Ovary (tissue), 3 donors: ENCODE data around the gene ST8SIA6.

Experiments used
- CTCF ChIP-seq, 3 donors: fragments of 450-650 bp in 2 of 3; fragments of 200-600 bp in 1 of 3; IDR thresholded peaks; one replicate each; pipeline versions ENCODE4 v1.5.1 to v1.8.0; 2016 to 2022; ENCODE audit warnings: antibody characterized with exemption in 3 of 3, mild to moderate bottlenecking in 1 of 3
- POLR2A ChIP-seq: fragments of 450-650 bp; IDR thresholded peaks from one replicate; pipeline ENCODE4 v1.6.1; 2017; ENCODE audit warnings: antibody characterized with exemption, mild to moderate bottlenecking, moderate library complexity
- donor health status: DM: no; HTN: no; CAD: no.

- TF ChIP-seq CTCF (IDR thresholded peaks at IDR 0.05) (no peak), POLR2A (no peak)
These were observed 145.0 kb downstream of the ST8SIA6 start for GRCh38 chr10:17309435-17309834.
